ENCODE measurements around the gene DBN1.

DBN1 gene

DNA sequence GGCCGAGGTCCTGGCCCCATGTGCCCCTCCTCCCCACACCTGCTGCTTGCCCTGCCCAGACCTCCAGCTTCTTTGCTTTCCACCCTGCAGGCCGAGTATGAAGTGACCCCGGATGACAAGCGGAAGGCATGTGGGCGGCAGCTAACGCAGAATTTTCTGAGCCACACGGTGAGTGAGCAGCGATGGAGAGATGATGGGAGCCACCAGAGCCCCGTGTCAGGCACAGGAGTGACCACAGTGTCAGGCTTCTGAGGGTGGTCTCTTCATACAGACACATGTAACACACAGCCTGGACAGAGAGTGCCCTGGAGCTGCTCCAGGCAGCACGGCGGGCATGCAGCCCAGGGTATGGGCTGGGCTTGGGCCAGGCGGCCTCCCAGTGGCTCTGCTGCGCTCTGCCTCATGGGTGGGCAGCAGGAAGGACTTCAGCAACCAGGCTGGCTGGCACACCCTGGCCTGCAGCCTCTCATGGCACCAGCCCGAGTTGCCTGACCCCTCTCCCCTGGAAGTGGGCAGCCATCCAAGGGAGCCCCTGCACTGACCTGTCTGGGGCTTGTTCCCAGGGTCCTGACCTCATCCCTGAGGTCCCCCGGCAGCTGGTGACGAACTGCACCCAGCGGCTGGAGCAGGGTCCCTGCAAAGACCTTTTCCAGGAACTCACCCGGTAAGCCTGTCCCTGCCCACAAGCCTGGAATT is 41.1 kb downstream of the DBN1 start:
- TF ChIP-seq CTCF (IDR thresholded peaks at IDR 0.05; ENCODE audit: extremely low read depth, missing control alignments) = no peak
- DNase-seq (ENCODE audit: low spot score) = no peak

DNA sequence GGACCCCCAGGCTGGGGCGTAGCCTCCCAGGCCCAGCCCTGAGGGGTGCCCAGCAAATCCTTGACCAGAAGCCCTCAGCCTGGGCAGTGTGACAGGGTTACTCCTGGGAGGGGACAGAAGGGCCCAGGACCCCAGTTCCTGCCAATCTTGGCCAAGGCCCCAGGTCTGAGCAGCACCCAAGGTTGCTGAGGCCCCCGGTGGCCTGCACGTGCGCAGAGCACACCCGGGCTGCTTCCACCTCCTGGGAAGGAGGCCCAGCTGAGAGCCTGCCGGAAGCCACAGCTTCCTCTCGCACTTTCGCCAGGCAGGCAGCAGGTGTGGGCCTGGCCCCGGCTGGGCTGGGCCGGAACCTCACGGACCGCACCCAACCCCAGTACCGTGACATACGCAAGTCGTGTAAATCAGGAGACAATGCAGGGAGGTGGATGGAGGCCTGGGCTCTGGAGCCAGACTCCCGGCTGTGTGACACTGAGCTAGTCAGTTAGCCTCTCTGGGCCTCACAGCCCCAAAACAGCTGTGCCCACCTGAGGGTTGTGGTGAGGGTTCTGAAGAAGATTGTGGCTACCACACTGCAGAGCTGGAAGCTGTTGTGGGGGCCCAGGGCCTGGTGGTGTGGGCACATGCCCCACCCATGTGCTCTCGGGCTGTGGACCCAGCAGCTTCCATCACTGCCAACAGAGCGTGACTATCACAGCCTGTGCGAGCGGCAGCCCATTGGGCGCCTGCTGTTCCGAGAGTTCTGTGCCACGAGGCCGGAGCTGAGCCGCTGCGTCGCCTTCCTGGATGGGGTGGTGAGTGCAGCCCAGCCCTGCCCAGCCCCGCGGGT is 41.9 kb downstream of the DBN1 start:
- DNase-seq (ENCODE audit: low spot score) = peak; percentile 72
- no peak for TF ChIP-seq CTCF (IDR thresholded peaks at IDR 0.05; ENCODE audit: extremely low read depth, missing control alignments)

DNA sequence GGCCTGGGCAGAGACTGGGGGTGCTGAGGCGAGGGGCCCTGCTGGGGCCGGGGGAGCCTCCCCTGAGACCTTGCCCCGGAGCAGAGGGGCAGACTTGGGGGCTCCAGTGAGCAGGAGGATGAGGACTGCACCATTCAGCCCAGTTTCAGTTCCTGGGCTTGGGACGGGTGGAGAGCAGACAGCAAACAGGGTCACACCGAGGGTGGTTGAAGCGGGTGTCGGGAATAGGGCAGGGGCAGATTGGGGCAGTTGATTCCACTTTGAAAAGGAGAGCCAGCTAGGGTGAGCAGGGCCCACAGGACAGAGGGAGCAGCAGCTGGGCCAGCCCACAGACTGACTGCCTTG is 42.5 kb downstream of the DBN1 start:
- DNase-seq (ENCODE audit: low spot score) = no peak
- TF ChIP-seq CTCF (IDR thresholded peaks at IDR 0.05; ENCODE audit: extremely low read depth, missing control alignments) = no peak

DNA sequence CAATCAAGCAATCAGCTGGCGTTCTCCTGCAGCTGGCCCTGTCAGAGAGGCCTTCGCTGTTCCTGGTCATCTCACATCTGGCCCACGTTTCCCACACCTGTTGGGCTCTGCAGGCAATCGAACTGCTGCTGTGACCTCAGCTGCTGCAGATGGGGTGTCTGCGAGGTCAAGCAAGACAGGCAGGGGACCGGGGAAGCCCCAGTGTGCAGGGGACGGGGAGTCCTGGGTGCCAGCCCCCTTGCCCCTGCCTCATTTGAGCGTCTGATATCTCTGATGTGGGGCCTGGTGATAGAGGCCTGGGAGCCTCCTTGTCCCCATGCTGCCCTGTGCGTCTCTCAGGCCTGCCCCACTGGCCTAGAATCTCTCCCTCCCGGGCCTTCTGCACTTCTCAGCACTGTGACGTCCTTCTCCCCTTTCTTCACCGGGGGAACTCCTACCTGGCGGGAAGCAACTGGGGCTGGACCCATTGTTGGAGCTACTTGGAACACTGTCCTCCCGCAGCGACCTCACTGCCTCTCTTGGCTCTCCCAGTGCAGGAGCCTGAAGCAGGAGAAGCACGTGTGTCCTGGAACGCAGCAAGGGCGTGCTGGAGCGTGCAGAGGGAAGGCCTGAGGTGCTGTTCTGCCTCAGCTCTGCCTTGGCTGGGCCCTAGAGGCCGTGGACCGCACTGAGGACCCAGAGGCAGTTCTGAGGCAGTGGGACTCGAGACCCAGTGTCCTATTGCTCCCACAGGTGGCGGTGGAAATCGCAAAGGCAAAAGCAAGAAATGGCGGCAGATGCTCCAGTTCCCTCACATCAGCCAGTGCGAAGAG is 43.1 kb downstream of the DBN1 start:
- peak; percentile 68 for DNase-seq (ENCODE audit: low spot score)

GRCh38 chr5:177429248-177430040 is 44.0 kb downstream of the DBN1 start:
- DNase-seq (ENCODE audit: low spot score) = peak; percentile 82
- no peak for TF ChIP-seq CTCF (IDR thresholded peaks at IDR 0.05; ENCODE audit: extremely low read depth, missing control alignments)

More for the DNA sequence above, 43.1 kb downstream of the DBN1 start:
- no peak for TF ChIP-seq CTCF (IDR thresholded peaks at IDR 0.05; ENCODE audit: extremely low read depth, missing control alignments)

- TF ChIP-seq CTCF (IDR thresholded peaks at IDR 0.05; ENCODE audit: extremely low read depth, missing control alignments) = no peak
Measured at GRCh38 chr5:177428574-177429217, 44.7 kb downstream of the DBN1 start.

More at GRCh38 chr5:177428574-177429217, 44.7 kb downstream of the DBN1 start:
- no peak for DNase-seq (ENCODE audit: low spot score)

Measured in GM20000 (cell line).